Neural progenitor cell (in vitro differentiated cells): ENCODE measurements around the gene DLEU7. TPM values are rescaled to one million over a fixed set of nuclear protein-coding genes. Genes with fewer than 3 reads are reported as not detected.

ENCODE experiments used
- DNase-seq: peaks from one replicate; pipeline ENCODE4 v3.0.0-alpha.2; 2016; ENCODE audit warnings: low spot score
- H2AFZ ChIP-seq: fragments of 200-600 bp; sonication (generic); replicated peaks from 2 replicates; pipeline ENCODE4 v1.6.1; 2016; ENCODE audit warnings: antibody characterized with exemption
- H3F3A ChIP-seq: fragments of 200-600 bp; sonication (generic); 2 replicates; pipeline ENCODE4 v1.6.1; 2016; ENCODE audit warnings: antibody characterized with exemption, low read depth
- H3K27ac ChIP-seq: fragments of 200-600 bp; sonication (generic); 2 replicates; pipeline ENCODE4 v1.5.1; 2016; ENCODE audit warnings: mild to moderate bottlenecking
- H3K27me3 ChIP-seq: fragments of 200-600 bp; sonication (generic); 2 replicates; pipeline ENCODE4 v1.6.1; 2016; ENCODE audit warnings: mild to moderate bottlenecking, moderate library complexity
- H3K36me3 ChIP-seq: fragments of 200-600 bp; sonication (generic); 2 replicates; pipeline ENCODE4 v1.5.1; 2016
- H3K4me1 ChIP-seq: fragments of 200-600 bp; sonication (generic); 2 replicates; pipeline ENCODE4 v1.6.1; 2016; ENCODE audit warnings: mixed run types
- H3K4me2 ChIP-seq: fragments of 200-600 bp; sonication (generic); 2 replicates; pipeline ENCODE4 v1.6.1; 2016
- H3K4me3 ChIP-seq: fragments of 200-600 bp; sonication (generic); 2 replicates; pipeline ENCODE4 v1.5.1; 2016
- H3K79me2 ChIP-seq: fragments of 200-600 bp; sonication (generic); 2 replicates; pipeline ENCODE4 v1.6.1; 2016; ENCODE audit warnings: low read depth
- H3K9ac ChIP-seq: fragments of 200-600 bp; sonication (generic); 2 replicates; pipeline ENCODE4 v1.6.1; 2016
- H3K9me3 ChIP-seq: fragments of 200-600 bp; sonication (generic); 2 replicates; pipeline ENCODE4 v1.5.1; 2016; ENCODE audit warnings: low read depth
- H4K20me1 ChIP-seq: fragments of 200-600 bp; sonication (generic); 2 replicates; pipeline ENCODE4 v1.6.1; 2016; ENCODE audit warnings: low read depth
- H3K27ac Mint-ChIP-seq: 3 replicates; pipeline ENCODE4 v1.8.0; 2021; ENCODE audit warnings: mixed read lengths
- H3K27me3 Mint-ChIP-seq: 2 replicates; pipeline ENCODE4 v1.8.0; 2022; ENCODE audit warnings: low read depth, mild to moderate bottlenecking, inconsistent platforms, moderate library complexity, mixed read lengths; ENCODE audit not compliant: insufficient read depth
- H3K36me3 Mint-ChIP-seq: 3 replicates; pipeline ENCODE4 v1.8.0; 2021; ENCODE audit warnings: mixed read lengths
- H3K4me1 Mint-ChIP-seq: 3 replicates; pipeline ENCODE4 v1.8.0; 2021; ENCODE audit warnings: mixed read lengths
- H3K4me3 Mint-ChIP-seq: 3 replicates; pipeline ENCODE4 v1.8.0; 2021; ENCODE audit warnings: mild to moderate bottlenecking, moderate library complexity, mixed read lengths
- H3K9me3 Mint-ChIP-seq: 3 replicates; pipeline ENCODE4 v1.8.0; 2020; ENCODE audit warnings: mixed read lengths
- EZH2 ChIP-seq: fragments of 200-600 bp; sonication (generic); IDR thresholded peaks from 2 replicates; pipeline ENCODE4 v1.6.1; 2017; ENCODE audit warnings: antibody characterized with exemption, mild to moderate bottlenecking, moderate library complexity
- EZH2phosphoT487 ChIP-seq: fragments of 200-600 bp; sonication (generic); IDR thresholded peaks from 2 replicates; pipeline ENCODE4 v1.6.1; 2017; ENCODE audit warnings: antibody characterized with exemption
- total RNA-seq: library from RNA; depleted of rRNA; stranded (reverse); fragments of >200 nt; gene quantifications from 2 replicates; pipeline ENCODE4 v1.2.3, GENCODE V29; 2015; ENCODE audit warnings: low replicate concordance
- TF ChIP-seq, protein P1 (sequence below): fragments of 200-600 bp; sonication (generic); IDR thresholded peaks from 2 replicates; pipeline ENCODE4 v1.5.1; 2017; ENCODE audit warnings: antibody characterized with exemption, mild to moderate bottlenecking

DLEU7 gene
- total RNA-seq, 1 donor from 2014 or later: not detected

DNA sequence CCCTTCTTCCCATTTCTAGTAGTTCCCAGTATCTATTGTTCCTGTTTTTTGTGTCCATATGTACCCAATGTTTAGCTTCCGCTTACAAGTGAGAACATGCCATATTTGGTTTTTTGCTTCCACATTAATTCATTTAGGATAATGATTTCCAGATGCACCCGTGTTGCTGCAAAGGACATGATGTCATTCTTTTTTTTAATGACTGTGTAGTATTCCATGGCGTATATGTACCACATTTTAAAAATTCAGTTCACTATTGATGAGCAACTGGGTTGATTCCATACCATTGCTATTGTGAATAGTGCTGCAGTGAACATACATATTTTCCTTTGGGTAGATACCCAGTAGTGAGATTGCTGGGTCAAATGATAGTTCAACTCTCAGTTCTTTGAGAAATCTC lies 50.5 kb downstream of the DLEU7 start:
- no peaks in the 10 kb centered on the region for H3K9me3 Mint-ChIP-seq
- Histone ChIP-seq H3K9me3 (no peaks in the 10 kb centered on the region), H3K4me1 (no peaks in the 10 kb centered on the region), H3K27me3 (no peaks in the 10 kb centered on the region), H4K20me1 (no peaks in the 10 kb centered on the region), H3K4me3 (no peak overlapping the region), H3K79me2 (no peaks in the 10 kb centered on the region), H3K4me2 (no peak overlapping the region), H3K9ac (no peak overlapping the region), H2AFZ (no peak overlapping the region), H3K27ac (no peak overlapping the region), H3K36me3 (no peaks in the 10 kb centered on the region), H3F3A (no peaks in the 10 kb centered on the region)
- H3K27me3 Mint-ChIP-seq: no peaks in the 10 kb centered on the region
- no peaks in the 10 kb centered on the region for H3K36me3 Mint-ChIP-seq
- no peak overlapping the region for H3K4me3 Mint-ChIP-seq
- DNase-seq: no peak
- H3K27ac Mint-ChIP-seq: no peak overlapping the region
- H3K4me1 Mint-ChIP-seq: no peaks in the 10 kb centered on the region
- TF ChIP-seq EZH2phosphoT487: no peak
- TF ChIP-seq, protein P1, sequence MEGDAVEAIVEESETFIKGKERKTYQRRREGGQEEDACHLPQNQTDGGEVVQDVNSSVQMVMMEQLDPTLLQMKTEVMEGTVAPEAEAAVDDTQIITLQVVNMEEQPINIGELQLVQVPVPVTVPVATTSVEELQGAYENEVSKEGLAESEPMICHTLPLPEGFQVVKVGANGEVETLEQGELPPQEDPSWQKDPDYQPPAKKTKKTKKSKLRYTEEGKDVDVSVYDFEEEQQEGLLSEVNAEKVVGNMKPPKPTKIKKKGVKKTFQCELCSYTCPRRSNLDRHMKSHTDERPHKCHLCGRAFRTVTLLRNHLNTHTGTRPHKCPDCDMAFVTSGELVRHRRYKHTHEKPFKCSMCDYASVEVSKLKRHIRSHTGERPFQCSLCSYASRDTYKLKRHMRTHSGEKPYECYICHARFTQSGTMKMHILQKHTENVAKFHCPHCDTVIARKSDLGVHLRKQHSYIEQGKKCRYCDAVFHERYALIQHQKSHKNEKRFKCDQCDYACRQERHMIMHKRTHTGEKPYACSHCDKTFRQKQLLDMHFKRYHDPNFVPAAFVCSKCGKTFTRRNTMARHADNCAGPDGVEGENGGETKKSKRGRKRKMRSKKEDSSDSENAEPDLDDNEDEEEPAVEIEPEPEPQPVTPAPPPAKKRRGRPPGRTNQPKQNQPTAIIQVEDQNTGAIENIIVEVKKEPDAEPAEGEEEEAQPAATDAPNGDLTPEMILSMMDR: no peak
- no peak for TF ChIP-seq EZH2

DNA sequence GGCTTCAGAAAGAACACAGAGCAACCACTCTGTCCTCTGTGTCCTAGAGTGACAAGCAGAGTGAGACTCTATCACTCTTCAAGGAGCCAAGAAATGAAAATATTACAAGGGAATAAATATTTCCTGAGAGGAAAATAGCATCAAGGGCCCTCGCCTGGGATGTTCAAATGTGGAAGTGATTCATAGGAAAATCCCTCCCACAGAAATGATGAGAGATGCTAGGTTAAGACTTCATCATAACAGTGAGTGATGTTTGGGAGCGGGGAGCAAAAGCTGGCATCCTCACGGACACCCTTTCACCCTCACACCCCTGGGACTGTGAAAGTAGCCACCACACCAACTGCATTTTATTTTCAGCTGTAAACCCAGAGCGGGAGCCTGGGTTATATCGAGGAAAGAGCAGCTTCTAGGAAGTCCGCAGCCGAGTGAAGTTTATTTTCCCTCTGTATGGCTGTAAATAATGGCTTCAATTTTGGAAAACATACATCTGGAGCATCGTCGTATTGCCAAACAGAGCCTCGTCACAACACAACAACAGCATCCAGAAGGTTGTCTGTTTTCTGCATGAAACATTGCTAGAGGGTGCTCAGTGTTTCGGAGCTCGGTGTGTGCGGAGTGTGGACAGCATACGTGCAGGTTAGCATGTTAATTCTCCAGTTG lies 54.8 kb downstream of the DLEU7 start:
- Histone ChIP-seq H3K36me3 (no peaks in the 10 kb centered on the region), H3K9ac (no peak overlapping the region), H2AFZ (no peak overlapping the region), H3K27ac (no peak overlapping the region), H4K20me1 (no peaks in the 10 kb centered on the region), H3F3A (no peaks in the 10 kb centered on the region), H3K9me3 (no peaks in the 10 kb centered on the region), H3K27me3 (no peaks in the 10 kb centered on the region), H3K79me2 (no peaks in the 10 kb centered on the region), H3K4me2 (no peak overlapping the region), H3K4me1 (no peaks in the 10 kb centered on the region), H3K4me3 (no peak overlapping the region)
- H3K9me3 Mint-ChIP-seq: no peaks in the 10 kb centered on the region
- H3K4me3 Mint-ChIP-seq: no peak overlapping the region
- no peak for DNase-seq
- no peak overlapping the region for H3K27ac Mint-ChIP-seq
- H3K4me1 Mint-ChIP-seq: no peaks in the 10 kb centered on the region
- no peaks in the 10 kb centered on the region for H3K36me3 Mint-ChIP-seq
- no peaks in the 10 kb centered on the region for H3K27me3 Mint-ChIP-seq
- TF ChIP-seq, protein P1: no peak
- no peak for TF ChIP-seq EZH2phosphoT487
- TF ChIP-seq EZH2: no peak

DNA sequence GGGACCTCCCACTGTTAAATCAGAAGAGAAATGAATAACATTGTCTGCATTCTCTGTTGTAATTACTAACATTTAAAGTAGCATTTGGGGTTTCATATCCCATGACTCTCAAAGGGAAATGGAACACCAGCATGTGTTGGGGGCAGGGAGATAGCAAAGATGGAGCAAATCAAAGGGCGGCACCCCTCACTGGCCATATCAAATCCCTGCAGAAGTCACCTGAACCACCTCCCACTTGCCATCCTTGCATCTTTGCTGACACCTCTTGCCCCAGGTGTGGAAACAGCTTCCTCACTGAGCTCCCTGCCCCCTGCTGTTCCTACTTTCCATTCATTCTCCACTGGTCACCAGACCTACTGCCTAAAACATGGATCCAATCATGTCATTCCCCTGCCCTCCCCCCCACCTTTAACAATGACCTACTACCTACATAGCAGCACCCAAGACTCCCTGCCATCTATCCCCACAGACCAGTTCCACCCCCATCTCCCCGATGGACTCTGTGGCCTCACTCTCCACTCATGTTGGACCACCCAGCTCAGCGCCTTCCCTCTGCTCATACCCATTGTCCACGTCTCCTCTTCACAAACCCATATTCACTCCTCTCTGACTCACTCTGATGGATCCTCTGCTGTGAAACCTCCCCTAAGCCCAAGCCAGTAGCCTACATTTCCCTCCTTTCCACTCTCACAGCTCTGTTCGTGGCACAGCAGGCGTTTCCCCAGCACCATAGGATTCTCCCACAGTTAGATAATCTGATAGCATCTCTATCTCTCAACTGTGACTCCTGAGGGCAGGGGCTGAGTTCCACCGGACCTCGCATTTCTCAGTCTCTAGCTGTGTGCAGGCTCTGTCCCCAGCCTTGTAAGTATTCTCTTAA lies 55.9 kb downstream of the DLEU7 start:
- no peak overlapping the region for H2AFZ ChIP-seq
- no peaks in the 10 kb centered on the region for H3K36me3 ChIP-seq
- no peaks in the 10 kb centered on the region for H4K20me1 ChIP-seq
- Mint-ChIP-seq H3K4me3 (no peak overlapping the region), H3K36me3 (no peaks in the 10 kb centered on the region), H3K9me3 (no peaks in the 10 kb centered on the region), H3K4me1 (no peaks in the 10 kb centered on the region), H3K27ac (no peak overlapping the region), H3K27me3 (no peaks in the 10 kb centered on the region)
- H3K9me3 ChIP-seq: no peaks in the 10 kb centered on the region
- no peak overlapping the region for H3K27ac ChIP-seq
- no peaks in the 10 kb centered on the region for H3K4me1 ChIP-seq
- DNase-seq: no peak
- TF ChIP-seq, protein P1: no peak
- TF ChIP-seq EZH2phosphoT487 (no peak), EZH2 (no peak)
- H3K27me3 ChIP-seq: no peaks in the 10 kb centered on the region
- no peak overlapping the region for H3K9ac ChIP-seq
- H3K4me3 ChIP-seq: no peak overlapping the region
- H3F3A ChIP-seq: no peaks in the 10 kb centered on the region
- no peak overlapping the region for H3K4me2 ChIP-seq
- no peaks in the 10 kb centered on the region for H3K79me2 ChIP-seq
